OCI-LY3 (cell line): ENCODE results near the gene NXNL1.

Experiments used
- EZH2phosphoT487 ChIP-seq: fragments of 200-600 bp; shearing (Covaris generic); IDR thresholded peaks from 2 replicates; pipeline ENCODE4 v1.6.1; 2018; ENCODE audit warnings: antibody characterized with exemption, mixed run types, low read depth
- TF ChIP-seq, protein P1 (sequence below): fragments of 200-600, 300-600 bp; sonication (generic); IDR thresholded peaks from 2 replicates; pipeline ENCODE4 v1.5.1; 2014; ENCODE audit warnings: antibody characterized with exemption, low read length, low read depth

DNA sequence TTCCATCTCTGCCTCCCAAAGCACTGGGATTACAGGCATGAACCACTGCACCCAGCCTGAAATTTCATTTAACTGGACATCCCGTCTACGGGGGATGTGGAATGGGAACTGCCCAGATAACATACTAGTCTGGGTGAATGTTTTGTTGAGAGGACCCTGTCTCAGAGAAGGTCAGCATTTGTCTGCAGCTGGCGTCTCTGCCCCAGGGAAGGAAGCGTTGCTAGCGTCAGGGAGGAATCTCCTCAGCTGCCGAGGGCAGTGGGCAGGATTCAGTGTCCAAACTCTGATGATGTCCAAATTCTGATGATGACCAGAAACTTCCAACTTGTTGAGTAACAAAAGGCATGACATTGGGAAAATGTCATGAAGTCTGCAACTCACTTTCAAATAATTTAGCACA lies 3.1 kb downstream of the NXNL1 start:
- TF ChIP-seq, protein P1, sequence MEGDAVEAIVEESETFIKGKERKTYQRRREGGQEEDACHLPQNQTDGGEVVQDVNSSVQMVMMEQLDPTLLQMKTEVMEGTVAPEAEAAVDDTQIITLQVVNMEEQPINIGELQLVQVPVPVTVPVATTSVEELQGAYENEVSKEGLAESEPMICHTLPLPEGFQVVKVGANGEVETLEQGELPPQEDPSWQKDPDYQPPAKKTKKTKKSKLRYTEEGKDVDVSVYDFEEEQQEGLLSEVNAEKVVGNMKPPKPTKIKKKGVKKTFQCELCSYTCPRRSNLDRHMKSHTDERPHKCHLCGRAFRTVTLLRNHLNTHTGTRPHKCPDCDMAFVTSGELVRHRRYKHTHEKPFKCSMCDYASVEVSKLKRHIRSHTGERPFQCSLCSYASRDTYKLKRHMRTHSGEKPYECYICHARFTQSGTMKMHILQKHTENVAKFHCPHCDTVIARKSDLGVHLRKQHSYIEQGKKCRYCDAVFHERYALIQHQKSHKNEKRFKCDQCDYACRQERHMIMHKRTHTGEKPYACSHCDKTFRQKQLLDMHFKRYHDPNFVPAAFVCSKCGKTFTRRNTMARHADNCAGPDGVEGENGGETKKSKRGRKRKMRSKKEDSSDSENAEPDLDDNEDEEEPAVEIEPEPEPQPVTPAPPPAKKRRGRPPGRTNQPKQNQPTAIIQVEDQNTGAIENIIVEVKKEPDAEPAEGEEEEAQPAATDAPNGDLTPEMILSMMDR = no peak
- TF ChIP-seq EZH2phosphoT487 = no peak
